HFF-Myc (cell line): ENCODE measurements around the gene ANKLE2.

ENCODE experiments used
- DNase-seq: peaks from one replicate; pipeline ENCODE4 v3.0.0-alpha.2; 2011; ENCODE audit warnings: low read depth; ENCODE audit errors: extremely low read depth
- H3K4me3 ChIP-seq: replicated peaks from 2 replicates; pipeline ENCODE4 v1.5.1; 2011; ENCODE audit warnings: low read depth, mild to moderate bottlenecking, control low read depth, low read length
- TF ChIP-seq, protein P1 (sequence below): IDR thresholded peaks from 2 replicates; pipeline ENCODE4 v1.5.1; 2012; ENCODE audit warnings: mild to moderate bottlenecking, low read depth, low read length, control low read depth; ENCODE audit errors: missing control alignments

The ANKLE2 gene

DNA sequence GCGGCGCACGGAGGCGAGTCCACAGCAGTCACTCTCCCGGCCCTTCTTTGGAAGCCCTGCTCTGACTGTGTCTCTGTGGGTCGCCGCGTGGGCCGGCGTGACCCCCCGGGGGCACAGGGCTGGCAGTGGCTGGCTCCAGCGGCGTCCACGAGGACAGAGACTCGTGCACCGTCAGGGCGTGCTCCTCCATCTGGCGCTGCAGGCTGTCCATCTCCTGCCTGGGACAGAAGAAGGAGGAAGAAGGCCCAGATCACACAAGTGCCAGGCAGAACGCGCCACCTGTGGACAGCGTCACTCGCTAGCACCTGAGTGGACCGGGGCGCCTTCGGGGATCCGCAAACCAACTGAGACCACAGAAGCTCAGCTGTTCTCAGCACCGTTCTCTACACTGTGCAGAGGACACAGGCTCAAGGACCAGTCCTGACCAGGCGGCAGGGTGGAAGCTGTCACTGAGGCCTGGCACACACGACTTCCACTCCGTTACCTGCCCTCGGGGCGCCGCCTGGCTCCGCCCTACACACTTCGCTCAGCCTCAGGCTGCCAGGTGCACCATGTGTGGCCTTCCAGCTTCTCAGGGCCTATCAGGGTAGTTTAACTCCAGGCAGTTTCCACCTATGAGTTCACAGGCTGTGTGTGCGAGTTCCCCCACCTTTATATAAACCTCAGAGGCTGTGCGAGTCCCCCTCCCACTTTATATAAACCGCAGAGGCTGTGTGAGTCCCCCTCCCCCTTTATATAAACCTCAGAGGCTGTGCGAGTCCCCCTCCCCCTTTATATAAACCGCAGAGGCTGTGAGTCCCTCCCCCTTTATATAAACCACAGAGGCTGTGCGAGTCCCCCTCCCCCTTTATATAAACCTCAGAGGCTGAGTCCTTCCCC lies 11.7 kb upstream of the ANKLE2 start:
- H3K4me3 ChIP-seq: no peak overlapping the region
- no peak for DNase-seq
- TF ChIP-seq, protein P1, sequence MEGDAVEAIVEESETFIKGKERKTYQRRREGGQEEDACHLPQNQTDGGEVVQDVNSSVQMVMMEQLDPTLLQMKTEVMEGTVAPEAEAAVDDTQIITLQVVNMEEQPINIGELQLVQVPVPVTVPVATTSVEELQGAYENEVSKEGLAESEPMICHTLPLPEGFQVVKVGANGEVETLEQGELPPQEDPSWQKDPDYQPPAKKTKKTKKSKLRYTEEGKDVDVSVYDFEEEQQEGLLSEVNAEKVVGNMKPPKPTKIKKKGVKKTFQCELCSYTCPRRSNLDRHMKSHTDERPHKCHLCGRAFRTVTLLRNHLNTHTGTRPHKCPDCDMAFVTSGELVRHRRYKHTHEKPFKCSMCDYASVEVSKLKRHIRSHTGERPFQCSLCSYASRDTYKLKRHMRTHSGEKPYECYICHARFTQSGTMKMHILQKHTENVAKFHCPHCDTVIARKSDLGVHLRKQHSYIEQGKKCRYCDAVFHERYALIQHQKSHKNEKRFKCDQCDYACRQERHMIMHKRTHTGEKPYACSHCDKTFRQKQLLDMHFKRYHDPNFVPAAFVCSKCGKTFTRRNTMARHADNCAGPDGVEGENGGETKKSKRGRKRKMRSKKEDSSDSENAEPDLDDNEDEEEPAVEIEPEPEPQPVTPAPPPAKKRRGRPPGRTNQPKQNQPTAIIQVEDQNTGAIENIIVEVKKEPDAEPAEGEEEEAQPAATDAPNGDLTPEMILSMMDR: no peak

DNA sequence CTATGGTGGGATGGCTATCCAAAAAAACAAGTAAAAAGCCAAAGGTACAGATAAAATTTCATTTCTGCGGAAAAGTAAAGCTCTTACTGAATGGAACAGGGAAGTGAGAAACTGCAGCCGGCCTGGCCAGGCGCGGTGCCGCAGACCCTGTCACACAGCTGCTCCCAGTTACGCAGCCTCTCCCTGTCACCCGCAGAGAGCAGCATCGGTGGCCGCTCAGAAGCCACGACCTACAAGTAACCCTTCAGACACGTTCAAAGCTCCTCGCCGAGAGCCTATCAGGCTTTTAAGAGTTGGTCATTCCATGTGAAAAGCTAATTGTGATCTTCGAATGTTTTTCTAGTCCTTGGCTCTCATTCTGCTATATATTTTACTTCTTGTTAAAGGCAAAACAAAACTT lies 11.0 kb upstream of the ANKLE2 start:
- H3K4me3 ChIP-seq: no peak overlapping the region
- no peak for DNase-seq
- TF ChIP-seq, protein P1: no peak

DNA sequence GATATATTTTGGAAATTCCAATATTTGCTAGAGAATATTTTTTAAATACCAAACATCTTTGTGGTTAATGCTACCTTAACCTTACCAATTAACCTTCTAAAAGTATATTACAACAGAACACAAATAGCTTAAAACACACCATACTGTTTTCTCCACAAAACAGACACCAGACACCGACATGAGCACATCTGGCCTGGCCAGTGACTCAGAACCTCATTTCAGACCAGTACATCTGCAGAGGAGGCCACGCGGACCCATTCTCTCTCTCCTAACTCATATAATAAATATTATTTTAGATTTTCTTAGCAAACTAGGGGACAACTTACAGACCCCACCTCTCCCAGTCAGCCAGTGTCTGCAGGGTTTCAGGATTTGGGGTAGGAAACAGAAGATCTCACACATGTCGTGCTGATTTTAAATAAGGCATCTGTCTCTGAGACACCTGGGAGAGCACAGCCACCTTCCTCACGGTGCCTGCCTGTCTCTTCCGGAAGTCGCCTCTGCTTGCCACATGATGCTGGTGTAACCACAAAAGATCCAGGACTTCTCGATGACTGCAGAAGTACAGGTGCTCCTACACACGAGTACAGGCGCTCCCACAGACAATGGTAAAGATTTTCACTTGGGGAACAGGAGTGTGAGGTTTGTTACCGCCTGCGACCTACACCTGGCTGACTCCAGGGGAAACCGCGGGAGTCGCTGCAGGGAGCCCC lies 9.7 kb upstream of the ANKLE2 start:
- TF ChIP-seq, protein P1: no peak
- DNase-seq: peak; percentile 33
- H3K4me3 ChIP-seq: no peak overlapping the region

DNA sequence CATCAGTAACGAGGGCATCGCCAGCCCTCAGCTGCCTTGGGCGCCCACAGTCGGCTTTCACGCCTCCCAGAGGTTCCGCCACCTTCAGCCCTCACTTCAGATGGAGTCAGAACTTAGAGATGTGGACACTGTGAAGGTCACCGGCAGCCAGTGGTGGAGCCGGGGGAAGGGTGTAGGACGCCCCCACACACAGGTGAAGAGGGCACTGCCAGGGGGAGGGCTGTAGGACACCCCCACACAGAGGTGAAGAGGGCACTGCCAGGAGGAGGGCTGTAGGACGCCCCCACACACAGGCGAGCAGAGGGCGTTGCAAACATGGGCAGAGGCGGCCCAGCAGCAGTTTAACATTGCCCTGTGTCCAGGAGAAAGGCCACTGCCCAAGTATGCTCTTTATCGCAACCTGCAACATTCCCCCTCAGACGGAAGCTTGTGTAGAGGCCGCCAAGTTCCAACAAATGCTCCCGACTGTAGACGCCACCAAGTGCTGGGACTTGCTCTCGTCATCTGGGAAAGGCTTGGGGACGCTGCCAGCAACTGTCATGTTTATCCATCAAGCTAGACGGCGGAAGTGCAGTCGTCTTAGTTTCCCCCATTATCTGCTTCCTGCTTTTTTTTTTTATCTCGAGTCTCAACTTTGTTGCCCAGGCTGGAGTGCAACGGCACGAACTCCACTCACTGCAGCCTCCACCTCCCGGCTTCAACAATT lies 4.9 kb upstream of the ANKLE2 start:
- TF ChIP-seq, protein P1: no peak
- no peak for DNase-seq
- H3K4me3 ChIP-seq: no peak overlapping the region

DNA sequence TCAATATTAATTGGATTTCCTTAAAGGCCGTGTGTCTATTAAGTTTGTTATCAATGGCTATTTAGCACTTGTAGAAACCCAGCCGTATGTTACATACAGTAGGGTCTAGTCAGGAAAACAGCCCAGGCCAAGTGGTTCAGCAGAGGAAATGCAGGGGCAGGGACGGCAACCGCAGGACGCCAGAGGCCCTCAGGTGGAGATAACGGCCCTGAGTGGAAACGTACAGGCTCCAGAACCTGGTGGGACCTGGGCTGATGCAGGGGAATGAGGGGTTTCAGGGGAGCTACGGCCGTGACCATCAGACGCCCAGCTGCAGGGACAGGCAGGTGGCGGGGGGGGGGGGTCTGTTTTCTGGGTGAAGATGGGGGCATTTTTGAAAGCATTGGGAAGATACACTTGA lies 3.7 kb upstream of the ANKLE2 start:
- no peak overlapping the region for H3K4me3 ChIP-seq
- TF ChIP-seq, protein P1: no peak
- no peak for DNase-seq

DNA sequence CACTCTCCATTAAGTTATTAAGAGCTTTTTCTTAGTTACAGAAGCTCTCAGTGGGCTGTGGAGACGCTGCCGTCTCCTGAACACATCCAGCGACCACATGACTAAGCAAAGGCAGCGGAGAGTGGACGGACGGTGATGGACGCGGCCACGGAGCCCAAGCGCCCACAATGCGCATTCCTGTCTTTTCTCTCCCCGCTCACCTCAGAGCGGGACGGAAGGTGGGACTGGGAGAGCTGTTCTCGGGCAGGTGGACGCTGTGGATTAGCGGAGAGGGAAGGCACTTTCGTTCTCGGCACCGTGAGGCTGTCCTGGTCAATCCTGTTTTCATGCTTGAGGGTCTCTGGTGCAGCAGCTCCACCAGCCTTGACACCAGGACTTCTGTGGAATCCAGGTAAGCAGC lies 2.6 kb upstream of the ANKLE2 start:
- no peak for DNase-seq
- H3K4me3 ChIP-seq: no peak overlapping the region
- TF ChIP-seq, protein P1: no peak
